Esophagus squamous epithelium (tissue), 5 donors: Measurements from ENCODE around the gene ZFP62. TPM values are rescaled to one million over a fixed set of nuclear protein-coding genes. Genes with fewer than 3 reads are reported as not detected.

Experiments
- DNase-seq: peaks from one replicate; lab custom pipeline; 2025; lab: John Stamatoyannopoulos, UW
- H3K27ac ChIP-seq, 4 donors: fragments of 200-600 bp; sonication (generic); one replicate each; pipeline ENCODE4 v1.5.1; 2016 to 2019; ENCODE audit warnings: mild to moderate bottlenecking in 1 of 4
- H3K27me3 ChIP-seq, 4 donors: fragments of 200-600 bp; sonication (generic); 1 replicate in 3 of 4; 2 replicates in 1 of 4; pipeline versions ENCODE4 v1.5.1 to v1.6.0; 2017 to 2021; ENCODE audit warnings: antibody characterized with exemption in 1 of 4
- H3K36me3 ChIP-seq, 3 donors: fragments of 200-600 bp; sonication (generic); one replicate each; pipeline ENCODE4 v1.5.1; 2016 to 2019
- H3K4me1 ChIP-seq, 3 donors: fragments of 200-600 bp; sonication (generic); one replicate each; pipeline ENCODE4 v1.5.1; 2017 to 2019
- H3K4me3 ChIP-seq, 4 donors: fragments of 200-600 bp; sonication (generic); 1 replicate in 3 of 4; 2 replicates in 1 of 4; pipeline ENCODE4 v1.5.1; 2016 to 2019; ENCODE audit warnings: mild to moderate bottlenecking in 2 of 4, moderate library complexity in 1 of 4
- H3K9me3 ChIP-seq, 3 donors: fragments of 200-600 bp; sonication (generic); one replicate each; pipeline ENCODE4 v1.5.1; 2016 to 2019
- POLR2A ChIP-seq, 4 donors: fragments of 450-650 bp; IDR thresholded peaks; one replicate each; pipeline ENCODE4 v1.6.1; 2017; ENCODE audit warnings: antibody characterized with exemption in 4 of 4, mild to moderate bottlenecking in 4 of 4, moderate library complexity in 3 of 4
- WGBS, 2 donors: methylation state at CpG; one replicate each; pipeline ENCODE4 v1.1.5; 2018; 5-methylcytosine and 5-hydroxymethylcytosine counted together
- intact Hi-C: fragments of 100-400 bp; cut with DNase I; formaldehyde crosslinking; loops from one replicate; pipeline ENCODE4 v1.15.0; 2022
- total RNA-seq, 4 donors: library from RNA; depleted of rRNA; stranded (reverse); fragments of >200 nt; gene quantifications; one replicate each; pipeline ENCODE4 v1.1.0, GENCODE V29; 2016
- TF ChIP-seq, protein P1 (sequence below), 6 experiments: fragments of 450-650 bp in 4 of 6; fragments of 200-600 bp in 2 of 6; sonication (generic) in 2 of 6; IDR thresholded peaks; one replicate each; pipeline ENCODE4 v1.5.1; 2016 to 2019; ENCODE audit warnings: antibody characterized with exemption in 6 of 6, mild to moderate bottlenecking in 4 of 6, moderate library complexity in 4 of 6
- donor health status: DM: yes; HTN: yes; CAD: no.

Gene ZFP62
- total RNA-seq, 4 donors from 2014 or later, result 8.9 to 32.6 (median 19.2) TPM

DNA sequence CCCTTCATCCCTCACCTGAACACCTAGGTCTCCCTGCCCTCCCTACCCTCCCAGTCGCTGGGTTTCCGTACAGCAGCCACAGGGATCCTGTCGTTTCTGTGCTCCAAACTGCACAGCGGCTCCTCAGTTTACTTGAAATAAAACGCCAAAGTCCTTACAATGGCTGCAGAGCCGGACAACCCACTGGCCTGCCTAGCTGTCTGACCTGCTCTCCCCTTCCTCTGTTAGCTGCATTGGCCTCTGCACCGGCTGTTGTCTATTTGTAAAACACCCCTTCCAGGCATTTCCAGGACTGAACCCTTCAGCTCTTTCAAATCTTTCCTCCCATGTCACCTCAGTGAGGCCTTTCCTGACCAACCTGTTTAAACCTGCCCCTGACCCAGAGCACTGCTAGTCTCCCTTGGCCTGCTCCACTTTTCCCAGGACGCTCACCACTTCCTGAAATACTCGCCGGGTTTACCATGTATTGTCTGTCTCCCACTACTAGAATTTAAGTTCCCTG, 49.4 kb downstream of the ZFP62 start:
- Histone ChIP-seq H3K36me3 (peaks cover 0 to 3% (median 0%) of the 10 kb centered on the region in 3 donors), H3K9me3 (no peaks in the 10 kb centered on the region), H3K27ac (peak overlapping the region; percentile 96 to 99 (median 98)), H3K27me3 (no peaks in the 10 kb centered on the region), H3K4me1 (peaks cover 36 to 81% (median 50%) of the 10 kb centered on the region in 3 donors), H3K4me3 (peak overlapping the region in 3 of 4 donors; percentile 74 to 78 (median 77))
- peak in 1 of 4 donors; percentile 9 for TF ChIP-seq POLR2A (IDR thresholded peaks at IDR 0.05)
- TF ChIP-seq, protein P1, sequence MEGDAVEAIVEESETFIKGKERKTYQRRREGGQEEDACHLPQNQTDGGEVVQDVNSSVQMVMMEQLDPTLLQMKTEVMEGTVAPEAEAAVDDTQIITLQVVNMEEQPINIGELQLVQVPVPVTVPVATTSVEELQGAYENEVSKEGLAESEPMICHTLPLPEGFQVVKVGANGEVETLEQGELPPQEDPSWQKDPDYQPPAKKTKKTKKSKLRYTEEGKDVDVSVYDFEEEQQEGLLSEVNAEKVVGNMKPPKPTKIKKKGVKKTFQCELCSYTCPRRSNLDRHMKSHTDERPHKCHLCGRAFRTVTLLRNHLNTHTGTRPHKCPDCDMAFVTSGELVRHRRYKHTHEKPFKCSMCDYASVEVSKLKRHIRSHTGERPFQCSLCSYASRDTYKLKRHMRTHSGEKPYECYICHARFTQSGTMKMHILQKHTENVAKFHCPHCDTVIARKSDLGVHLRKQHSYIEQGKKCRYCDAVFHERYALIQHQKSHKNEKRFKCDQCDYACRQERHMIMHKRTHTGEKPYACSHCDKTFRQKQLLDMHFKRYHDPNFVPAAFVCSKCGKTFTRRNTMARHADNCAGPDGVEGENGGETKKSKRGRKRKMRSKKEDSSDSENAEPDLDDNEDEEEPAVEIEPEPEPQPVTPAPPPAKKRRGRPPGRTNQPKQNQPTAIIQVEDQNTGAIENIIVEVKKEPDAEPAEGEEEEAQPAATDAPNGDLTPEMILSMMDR (IDR thresholded peaks at IDR 0.05), result no peak
- 45 to 53% methylated on average over 10 of the region's 10 CpGs for WGBS, 2 donors
- DNase-seq, result no peak
- intact Hi-C loops, result no loop called here

DNA sequence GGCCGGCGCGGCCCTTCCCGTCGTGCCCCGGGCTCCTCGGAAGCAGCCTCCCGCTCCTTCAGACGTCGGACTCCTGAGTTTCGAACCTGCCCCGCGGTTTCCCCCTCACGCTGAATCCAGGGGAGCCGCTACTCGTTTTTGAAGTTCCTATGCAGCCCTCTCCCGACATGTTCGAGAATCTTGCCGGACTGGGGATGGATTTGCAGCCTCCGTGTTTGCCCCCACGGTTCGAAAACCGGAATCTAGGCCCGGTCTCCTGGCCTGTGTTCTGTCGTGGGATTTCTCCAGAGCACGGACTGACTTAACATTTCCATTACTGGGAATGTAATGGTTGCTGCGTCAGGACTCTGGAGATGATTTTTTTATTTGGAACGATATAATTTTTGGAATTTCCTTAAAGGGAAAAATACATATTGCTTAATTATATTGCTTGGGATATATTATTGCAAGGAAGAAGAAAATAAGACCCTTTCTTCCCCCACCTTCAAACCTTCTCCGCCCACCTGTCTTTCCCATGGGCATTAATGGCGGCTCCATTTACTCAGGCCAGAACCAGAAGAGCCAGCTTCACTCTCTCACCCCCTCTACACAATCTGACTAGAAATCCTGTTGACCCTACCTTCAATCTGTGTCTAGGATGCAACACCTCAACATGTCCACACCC, 50.0 kb downstream of the ZFP62 start:
- no peak for DNase-seq
- Histone ChIP-seq H3K9me3 (no peaks in the 10 kb centered on the region), H3K4me3 (peak overlapping the region; percentile 67 to 78 (median 76)), H3K27me3 (no peaks in the 10 kb centered on the region), H3K36me3 (peaks cover 0 to 5% (median 0%) of the 10 kb centered on the region in 3 donors), H3K27ac (peak overlapping the region; percentile 96 to 99 (median 98)), H3K4me1 (peaks cover 38 to 81% (median 50%) of the 10 kb centered on the region in 3 donors)
- WGBS, 2 donors, result 6 to 8% methylated on average over 16 to 24 of the region's 30 CpGs
- intact Hi-C loops, result no loop called here
- TF ChIP-seq, protein P1 (IDR thresholded peaks at IDR 0.05), result no peak
- TF ChIP-seq POLR2A (IDR thresholded peaks at IDR 0.05), result no peak

DNA sequence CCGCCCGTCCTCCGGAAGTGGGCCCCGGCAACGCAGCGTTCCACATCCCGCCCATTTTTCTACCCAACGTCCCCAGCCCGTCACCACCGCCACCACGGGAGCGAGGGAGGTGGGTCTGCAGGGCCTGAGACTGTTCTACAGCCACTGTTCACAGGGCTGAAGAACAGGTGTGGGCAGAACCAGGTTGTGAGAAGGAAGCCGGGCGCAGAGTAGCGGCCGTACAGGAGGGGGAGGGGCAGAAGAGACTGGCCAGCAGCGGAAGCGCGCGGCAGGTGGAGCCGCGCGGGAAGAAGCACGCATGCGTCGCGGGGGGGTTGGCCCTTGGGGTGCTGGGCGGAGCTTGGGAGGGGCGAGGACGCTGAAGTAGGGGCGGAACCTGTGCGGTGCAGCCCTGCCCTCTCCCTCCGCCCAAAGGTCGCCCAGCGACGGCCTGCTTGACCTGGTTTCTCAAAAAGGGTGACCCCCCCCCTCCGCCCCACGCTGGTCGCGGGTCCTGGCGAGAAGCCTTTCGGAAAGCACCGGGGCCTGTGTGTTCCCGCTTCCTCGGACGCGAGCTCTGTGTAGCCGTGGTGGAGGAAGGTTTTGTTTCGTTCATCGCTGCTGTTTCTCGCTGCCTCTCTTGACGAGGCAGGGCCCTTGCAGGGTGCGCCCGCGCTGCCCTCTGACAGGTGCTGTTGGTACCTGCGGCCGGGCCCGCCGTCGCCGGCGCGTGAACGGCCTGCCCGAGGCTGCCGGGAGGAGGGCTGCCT, 50.7 kb downstream of the ZFP62 start:
- H3K36me3 ChIP-seq, result peaks cover 0 to 5% (median 0%) of the 10 kb centered on the region in 3 donors
- peak; percentile 84 for DNase-seq
- H3K27me3 ChIP-seq, result no peaks in the 10 kb centered on the region
- intact Hi-C loops, result no loop called here
- H3K4me1 ChIP-seq, result peaks cover 46 to 81% (median 52%) of the 10 kb centered on the region in 3 donors
- 0 to 1% methylated on average over 13 to 22 of the region's 66 CpGs for WGBS, 2 donors
- peak overlapping the region; percentile 67 to 78 (median 76) for H3K4me3 ChIP-seq
- H3K27ac ChIP-seq, result peak overlapping the region; percentile 96 to 99 (median 98)
- no peaks in the 10 kb centered on the region for H3K9me3 ChIP-seq
- TF ChIP-seq, protein P1 (IDR thresholded peaks at IDR 0.05), result peak in 1 of 6 experiments; percentile 16
- peak in 2 of 4 donors; percentile 33 to 86 for TF ChIP-seq POLR2A (IDR thresholded peaks at IDR 0.05)

GRCh38 chr5:180809403-180810209, 51.5 kb downstream of the ZFP62 start:
- WGBS, 2 donors, result 5% methylated on average over 20 to 28 of the region's 40 CpGs
- intact Hi-C loops, result no loop called here
- no peaks in the 10 kb centered on the region for H3K9me3 ChIP-seq
- TF ChIP-seq, protein P1 (IDR thresholded peaks at IDR 0.05), result no peak
- peak in 2 of 4 donors; percentile 25 to 38 for TF ChIP-seq POLR2A (IDR thresholded peaks at IDR 0.05)
- DNase-seq, result peak; percentile 70
- H3K27me3 ChIP-seq, result no peaks in the 10 kb centered on the region
- peak overlapping the region; percentile 67 to 78 (median 76) for H3K4me3 ChIP-seq
- H3K36me3 ChIP-seq, result peaks cover 0 to 5% (median 0%) of the 10 kb centered on the region in 3 donors
- peaks cover 51 to 81% (median 52%) of the 10 kb centered on the region in 3 donors for H3K4me1 ChIP-seq
- H3K27ac ChIP-seq, result peak overlapping the region; percentile 96 to 99 (median 98)
